Fibroblast of gingiva (primary cell): Measurements from ENCODE around the gene RGS6.

Experiments used
- DNase-seq: peaks from one replicate; pipeline ENCODE4 v3.0.0-alpha.2; 2011; ENCODE audit warnings: low read depth

Gene RGS6

GRCh38 chr14:71947947-71948500 lies 15.8 kb downstream of the RGS6 start:
- DNase-seq, result no peak

- DNase-seq, result no peak
Observed at GRCh38 chr14:71952381-71953363, 20.4 kb downstream of the RGS6 start.

GRCh38 chr14:71956920-71957563 lies 24.8 kb downstream of the RGS6 start:
- DNase-seq, result no peak

- DNase-seq, result no peak
Observed at GRCh38 chr14:71959055-71959454, 26.8 kb downstream of the RGS6 start.

GRCh38 chr14:71960494-71961353 lies 28.5 kb downstream of the RGS6 start:
- no peak for DNase-seq

- no peak for DNase-seq
Observed at GRCh38 chr14:71961972-71962371, 29.7 kb downstream of the RGS6 start.

GRCh38 chr14:71964716-71965115 lies 32.5 kb downstream of the RGS6 start:
- no peak for DNase-seq

GRCh38 chr14:71966528-71966927 lies 34.3 kb downstream of the RGS6 start:
- no peak for DNase-seq

GRCh38 chr14:71967704-71968103 lies 35.5 kb downstream of the RGS6 start:
- no peak for DNase-seq

GRCh38 chr14:71970272-71970671 lies 38.0 kb downstream of the RGS6 start:
- no peak for DNase-seq

GRCh38 chr14:71985538-71986189 lies 53.4 kb downstream of the RGS6 start:
- DNase-seq, result no peak

GRCh38 chr14:71988476-71988875 lies 56.2 kb downstream of the RGS6 start:
- no peak for DNase-seq

- DNase-seq, result no peak
Observed at GRCh38 chr14:71988939-71989338, 56.7 kb downstream of the RGS6 start.

GRCh38 chr14:71994416-71994815 lies 62.2 kb downstream of the RGS6 start:
- DNase-seq, result no peak

- no peak for DNase-seq
Observed at GRCh38 chr14:71995741-71996140, 63.5 kb downstream of the RGS6 start.

GRCh38 chr14:71996610-71997009 lies 64.4 kb downstream of the RGS6 start:
- no peak for DNase-seq

GRCh38 chr14:72000907-72001306 lies 68.7 kb downstream of the RGS6 start:
- no peak for DNase-seq

GRCh38 chr14:72002731-72003130 lies 70.5 kb downstream of the RGS6 start:
- DNase-seq, result no peak

GRCh38 chr14:72008666-72009065 lies 76.4 kb downstream of the RGS6 start:
- DNase-seq, result no peak

- no peak for DNase-seq
Observed at GRCh38 chr14:72010474-72010873, 78.2 kb downstream of the RGS6 start.

- DNase-seq, result no peak
Observed at GRCh38 chr14:72013721-72014345, 81.6 kb downstream of the RGS6 start.
